GM19467 (cell line): ENCODE measurements around the gene LSM7.

Experiments
- ATAC-seq: cut with Tn5 transposase; IDR thresholded peaks from one replicate; pipeline ENCODE4 v1.9.1; 2021; ENCODE audit warnings: mild to moderate bottlenecking, moderate library complexity; ENCODE audit not compliant: unreplicated experiment

The LSM7 gene

DNA sequence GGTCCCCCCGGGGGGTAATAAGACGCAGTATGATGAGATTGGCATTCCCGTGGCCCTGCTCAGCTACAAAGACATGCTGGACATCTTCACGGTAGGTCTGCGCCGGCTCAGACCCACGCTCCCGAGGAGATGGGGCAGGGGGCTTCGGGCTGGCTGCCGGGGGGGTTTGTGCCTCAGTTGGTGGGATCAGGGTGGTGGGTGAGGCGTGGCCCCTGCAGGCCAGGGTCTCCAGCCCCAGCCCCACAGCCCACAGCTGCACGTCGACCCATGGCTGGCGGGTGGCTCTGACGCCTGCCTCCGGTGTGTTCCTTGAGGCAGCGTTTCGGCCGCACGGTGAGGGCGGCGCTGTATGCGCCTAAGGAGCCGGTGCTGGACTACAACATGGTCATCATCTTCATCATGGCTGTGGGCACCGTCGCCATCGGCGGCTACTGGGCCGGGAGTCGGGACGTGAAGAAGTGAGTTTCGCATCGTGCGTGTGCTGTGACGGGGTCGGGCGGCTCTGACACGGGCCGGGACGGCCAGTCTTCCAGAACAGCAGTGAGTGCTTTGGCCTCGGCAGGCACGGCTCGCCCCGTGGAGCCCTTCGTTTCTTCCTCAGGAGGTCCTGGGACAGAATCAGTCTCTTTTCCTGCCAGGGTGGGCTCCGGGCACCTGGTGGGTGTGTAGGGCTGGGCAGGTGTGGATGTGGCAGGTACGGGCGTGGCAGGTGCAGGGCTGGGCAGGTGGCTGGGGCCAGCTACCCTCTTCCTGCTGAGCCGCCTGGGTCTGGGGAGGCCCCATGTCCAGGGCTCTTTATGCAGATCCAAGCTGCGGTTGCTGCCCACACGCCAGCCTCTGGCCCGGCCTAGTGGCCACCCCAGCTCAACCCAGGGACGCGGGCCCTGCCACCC is 10.6 kb upstream of the LSM7 start:
- no peak for ATAC-seq

DNA sequence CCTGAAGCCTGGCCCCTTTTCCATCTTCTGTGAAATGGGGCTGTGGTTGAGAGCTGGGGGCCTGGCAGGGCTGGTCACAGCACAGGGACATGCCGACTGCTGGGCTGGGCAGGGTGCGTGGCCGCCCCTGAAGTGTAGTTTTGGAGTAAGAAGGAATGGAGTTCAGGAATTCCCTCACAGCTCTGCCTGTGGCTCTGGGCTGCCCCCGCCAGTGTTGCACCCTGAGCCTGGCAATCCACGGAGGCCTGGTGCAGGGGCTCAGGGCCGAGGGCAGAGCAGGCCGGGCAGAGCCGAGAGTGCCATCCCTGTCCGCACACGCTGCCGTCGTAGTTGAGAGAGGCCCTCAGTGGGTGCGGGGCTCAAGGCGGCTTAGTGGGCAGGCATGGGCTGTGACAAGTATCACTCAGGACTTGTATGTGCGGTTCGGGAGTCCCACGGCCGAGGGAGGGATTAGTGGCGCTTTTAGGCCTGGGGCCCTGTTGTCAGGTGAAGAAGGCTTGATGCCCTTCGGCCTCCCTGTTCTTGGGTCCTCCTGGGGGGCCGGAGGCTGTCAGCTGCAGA is 9.7 kb upstream of the LSM7 start:
- ATAC-seq = no peak

- ATAC-seq = no peak
These were observed 8.9 kb upstream of the LSM7 start for GRCh38 chr19:2337329-2337707.

GRCh38 chr19:2336528-2337328 is 8.3 kb upstream of the LSM7 start:
- ATAC-seq = no peak

DNA sequence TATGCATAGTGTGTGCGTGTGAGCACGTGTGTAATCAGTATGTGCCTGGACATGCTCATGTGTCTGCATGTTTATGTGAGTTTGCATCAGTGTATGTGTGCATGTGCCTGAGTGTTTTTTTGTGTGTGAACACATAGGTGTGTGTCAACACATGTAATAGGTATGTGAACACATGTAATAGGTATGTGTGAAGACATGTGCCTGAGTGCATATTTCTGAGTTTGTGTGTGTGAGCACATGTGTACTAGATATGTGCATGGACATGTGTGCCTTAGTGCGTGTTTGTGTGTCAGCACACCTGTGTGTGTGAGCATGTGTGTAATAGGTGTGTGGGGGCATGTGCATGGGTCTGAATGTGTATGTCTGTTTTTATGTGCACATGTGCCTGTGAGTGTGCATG is 7.5 kb upstream of the LSM7 start:
- ATAC-seq = no peak

DNA sequence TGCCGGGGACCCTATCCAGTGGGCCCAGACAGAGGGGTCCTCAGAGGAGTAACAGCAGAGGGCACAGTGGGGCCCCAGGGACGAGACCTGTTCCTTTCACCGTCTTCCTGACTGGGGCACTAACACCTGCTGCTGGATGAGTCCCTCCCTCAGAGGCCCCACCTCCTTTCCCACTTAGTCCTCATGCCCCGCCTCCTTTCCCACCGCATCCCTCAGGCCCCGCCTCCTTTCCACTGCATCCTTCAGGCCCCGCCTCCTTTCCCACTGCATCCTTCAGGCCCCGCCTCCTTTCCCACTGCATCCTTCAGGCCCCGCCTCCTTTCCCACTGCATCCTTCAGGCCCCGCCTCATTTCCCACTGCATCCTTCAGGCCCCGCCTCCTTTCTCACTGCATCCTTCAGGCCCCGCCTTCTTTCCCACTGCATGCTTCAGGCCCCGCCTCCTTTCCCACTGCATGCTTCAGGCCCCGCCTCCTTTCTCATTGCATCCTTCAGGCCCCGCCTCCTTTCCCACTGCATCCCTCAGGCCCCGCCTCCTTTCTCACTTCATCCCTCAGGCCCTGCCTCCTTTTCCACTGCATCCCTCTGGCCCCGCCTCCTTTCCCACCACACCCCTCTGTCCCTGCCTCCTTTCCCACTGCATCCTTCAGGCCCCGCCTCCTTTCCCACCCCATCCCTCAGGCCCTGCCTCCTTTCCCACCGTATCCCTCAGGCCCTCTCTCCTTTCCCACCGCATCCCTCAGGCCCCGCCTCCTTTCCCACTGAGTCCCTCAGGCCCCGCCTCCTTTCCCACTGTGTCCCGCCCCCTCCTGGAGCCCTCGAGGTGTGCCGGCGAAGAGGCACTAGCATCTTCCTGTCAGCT is 6.8 kb upstream of the LSM7 start:
- no peak for ATAC-seq

- no peak for ATAC-seq
These were observed 6.0 kb upstream of the LSM7 start for GRCh38 chr19:2334426-2334825.

GRCh38 chr19:2333807-2334211 is 5.4 kb upstream of the LSM7 start:
- ATAC-seq = no peak

- ATAC-seq = no peak
These were observed 4.8 kb upstream of the LSM7 start for GRCh38 chr19:2333027-2333806.

DNA sequence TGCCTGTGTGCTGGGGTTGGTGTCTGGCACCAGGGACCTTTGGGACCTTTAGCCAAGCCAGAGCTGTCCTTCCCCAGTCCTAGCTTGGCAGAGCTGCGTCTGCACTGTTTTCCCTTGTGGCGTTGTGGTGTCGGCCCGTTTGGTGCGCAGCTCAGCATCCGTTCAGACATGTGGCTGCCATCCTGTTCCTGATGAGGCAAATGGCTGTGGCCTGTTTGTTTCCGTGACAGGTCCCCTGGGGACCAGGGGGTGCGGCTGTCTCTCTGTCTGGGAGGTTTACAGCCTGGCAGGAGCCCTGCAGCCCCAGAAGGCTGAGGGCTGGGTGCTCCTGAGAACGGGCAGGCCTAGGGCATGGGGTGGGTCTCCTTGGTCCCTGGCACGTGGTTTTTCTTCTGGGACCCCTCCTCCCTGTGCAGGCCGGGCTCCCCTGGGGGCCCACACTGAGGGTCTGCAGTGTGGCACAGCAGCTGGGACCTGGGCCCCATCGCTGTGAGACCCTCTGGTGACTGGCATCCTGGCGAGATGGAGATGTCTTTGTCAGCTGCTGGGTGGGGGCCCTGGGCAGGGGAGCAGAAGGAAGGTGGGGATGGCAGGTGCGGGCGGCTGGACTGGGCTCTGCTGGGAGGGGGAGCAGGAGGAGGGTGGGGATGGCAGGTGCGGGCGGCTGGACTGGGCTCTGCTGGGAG is 4.1 kb upstream of the LSM7 start:
- ATAC-seq = no peak

DNA sequence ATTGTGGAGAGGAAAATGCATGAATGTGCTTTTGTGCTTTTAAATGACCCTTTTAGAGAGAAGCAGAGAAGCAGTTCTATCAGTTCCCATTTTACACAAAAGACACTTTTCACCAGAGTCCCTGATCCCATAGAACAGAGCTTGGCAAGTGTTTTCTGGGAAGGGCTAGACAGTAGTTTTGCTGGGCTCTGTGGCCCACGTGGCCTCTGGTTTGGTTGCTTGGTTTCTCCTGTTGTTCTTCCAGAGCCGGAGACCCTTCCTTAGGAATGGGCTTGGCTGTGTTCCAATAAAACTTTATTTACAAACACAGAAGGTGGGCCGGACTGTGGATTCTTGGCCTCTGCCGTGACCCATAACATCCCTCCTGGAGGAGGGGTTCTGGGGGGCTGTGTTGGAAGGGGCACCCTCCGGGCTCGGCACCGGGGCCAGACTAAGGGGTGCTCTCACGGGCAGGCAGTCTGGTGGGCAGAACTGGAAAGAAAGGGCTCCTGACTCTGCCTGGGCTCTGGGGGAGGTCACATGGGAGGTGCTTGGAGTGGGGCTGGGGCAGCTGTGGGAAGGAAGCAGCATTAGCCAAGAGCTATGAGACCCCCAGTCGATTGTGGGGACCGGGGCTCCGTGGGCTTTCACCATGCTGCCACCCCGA is 3.3 kb upstream of the LSM7 start:
- ATAC-seq = no peak

DNA sequence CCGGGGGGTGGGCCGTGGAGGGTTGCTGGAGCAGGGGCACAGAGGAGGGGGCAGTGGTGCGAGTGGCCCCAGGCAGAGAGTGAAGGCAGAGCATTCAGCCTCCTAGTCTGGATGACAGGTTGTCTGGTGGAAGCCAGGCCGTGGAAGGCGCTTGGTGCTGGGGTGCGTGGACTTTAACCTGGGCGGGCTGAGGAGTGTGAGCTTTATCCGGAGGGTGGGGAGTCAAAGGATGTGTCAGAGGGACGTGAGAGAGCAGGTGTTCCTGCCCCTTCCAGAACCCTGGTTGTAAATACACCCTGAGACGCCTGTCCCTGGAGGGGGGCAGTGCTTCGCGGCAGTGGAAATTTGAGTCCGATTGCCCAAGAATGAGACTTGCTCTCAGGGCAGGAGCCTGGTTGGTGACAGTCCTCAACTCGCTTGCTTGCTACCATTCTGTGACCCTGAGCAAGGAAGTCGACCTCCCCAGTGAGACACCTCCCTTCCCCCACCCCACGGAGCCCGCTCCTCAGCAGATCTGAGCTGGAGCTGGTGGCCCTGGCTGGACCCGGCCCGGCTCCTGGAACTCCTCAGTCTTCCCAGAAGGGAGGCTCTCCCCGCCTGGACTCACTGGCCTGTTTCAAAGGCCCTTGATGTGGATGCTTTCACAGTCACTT is 2.4 kb upstream of the LSM7 start:
- ATAC-seq = no peak

DNA sequence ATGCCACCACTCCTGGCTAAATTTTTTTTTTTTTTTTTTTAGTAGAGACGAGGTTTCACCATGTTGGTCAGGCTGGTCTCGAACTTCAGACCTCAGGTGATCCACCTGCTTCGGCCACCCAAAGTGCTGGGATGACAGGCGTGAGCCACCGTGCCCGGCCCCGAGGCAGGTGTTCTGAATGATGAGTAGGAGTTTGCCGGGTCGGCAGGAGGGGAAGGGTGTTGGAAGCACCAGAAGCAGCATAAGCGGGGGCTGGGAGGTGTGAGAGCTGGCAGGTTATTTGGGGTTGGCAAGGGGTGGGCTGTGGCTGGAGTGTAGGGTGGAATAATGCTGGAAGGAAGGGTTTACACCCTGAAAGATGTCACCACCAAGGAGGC is 1.9 kb upstream of the LSM7 start:
- no peak for ATAC-seq

- no peak for ATAC-seq
These were observed 1.1 kb upstream of the LSM7 start for GRCh38 chr19:2329501-2329916.

GRCh38 chr19:2329149-2329478 is 728 bp upstream of the LSM7 start:
- ATAC-seq = no peak

GRCh38 chr19:2327773-2328400 is 499 bp downstream of the LSM7 start:
- ATAC-seq = no peak

- ATAC-seq = no peak
These were observed 1.6 kb downstream of the LSM7 start for GRCh38 chr19:2326699-2327360.
